OCI-LY1 (cell line): ENCODE results near the gene OR52N1.

Source experiments
- H2AFZ ChIP-seq: fragments of 200-600 bp; sonication (generic), shearing (Covaris generic); 2 replicates; pipeline ENCODE4 v1.6.0; 2014; ENCODE audit warnings: antibody characterized with exemption, mild to moderate bottlenecking, low read length
- H3F3A ChIP-seq: fragments of 200-600 bp; sonication (generic), shearing (Covaris generic); 2 replicates; pipeline ENCODE4 v1.6.0; 2014; ENCODE audit warnings: mild to moderate bottlenecking, antibody characterized with exemption, low read length, moderate library complexity; ENCODE audit not compliant: insufficient read depth
- H3K27ac ChIP-seq: fragments of 200-600 bp; sonication (generic); 2 replicates; pipeline ENCODE4 v1.5.1; 2014; ENCODE audit warnings: low read length, mixed run types, mild to moderate bottlenecking, low read depth; ENCODE audit not compliant: poor library complexity, severe bottlenecking
- H3K27me3 ChIP-seq: fragments of 200-600 bp; sonication (generic); 2 replicates; pipeline ENCODE4 v1.6.0; 2014; ENCODE audit warnings: antibody characterized with exemption, mild to moderate bottlenecking, low read length, moderate library complexity; ENCODE audit not compliant: insufficient read depth
- H3K36me3 ChIP-seq: fragments of 200-600 bp; sonication (generic); 2 replicates; pipeline ENCODE4 v1.6.1; 2014; ENCODE audit warnings: mild to moderate bottlenecking, antibody characterized with exemption, low read length, moderate library complexity, mixed read lengths; ENCODE audit not compliant: insufficient read depth
- H3K4me1 ChIP-seq: fragments of 200-600 bp; sonication (generic); 2 replicates; pipeline ENCODE4 v1.5.1; 2014; ENCODE audit warnings: mild to moderate bottlenecking, low read length, moderate library complexity; ENCODE audit not compliant: insufficient read depth, severe bottlenecking
- H3K4me2 ChIP-seq: fragments of 200-600 bp; sonication (generic), shearing (Covaris generic); 2 replicates; pipeline ENCODE4 v1.6.1; 2014; ENCODE audit warnings: low read length
- H3K4me3 ChIP-seq: fragments of 200-600 bp; sonication (generic); 2 replicates; pipeline ENCODE4 v1.5.1; 2014; ENCODE audit warnings: low read length, low read depth, mild to moderate bottlenecking, mixed read lengths; ENCODE audit not compliant: poor library complexity, severe bottlenecking
- H3K79me2 ChIP-seq: fragments of 200-600 bp; shearing (Covaris generic); 2 replicates; pipeline ENCODE4 v1.6.1; 2016; ENCODE audit warnings: mixed run types, low read length, mixed read lengths; ENCODE audit not compliant: insufficient read depth
- H3K9ac ChIP-seq: fragments of 200-600 bp; sonication (generic), shearing (Covaris generic); 2 replicates; pipeline ENCODE4 v1.6.1; 2014; ENCODE audit warnings: mild to moderate bottlenecking, low read length, mixed read lengths
- H3K9me2 ChIP-seq: fragments of 200-600 bp; sonication (generic), shearing (Covaris generic); 2 replicates; pipeline ENCODE4 v1.6.1; 2014; ENCODE audit warnings: low read depth, mild to moderate bottlenecking, low read length, mixed read lengths
- H3K9me3 ChIP-seq: fragments of 200-600 bp; shearing (Covaris generic); 2 replicates; pipeline ENCODE4 v1.6.1; 2014; ENCODE audit warnings: low read length, mixed read lengths
- H4K20me1 ChIP-seq: fragments of 200-600 bp; sonication (generic), shearing (Covaris generic); 2 replicates; pipeline ENCODE4 v1.6.0; 2016; ENCODE audit warnings: mild to moderate bottlenecking, low read length; ENCODE audit not compliant: insufficient read depth
- EZH2 ChIP-seq: fragments of 200-600 bp; sonication (generic), shearing (Covaris generic); IDR thresholded peaks from 2 replicates; pipeline ENCODE4 v1.8.0; 2017; ENCODE audit warnings: borderline replicate concordance, mixed run types, mild to moderate bottlenecking, antibody characterized with exemption, low read length, moderate library complexity, mixed read lengths
- TF ChIP-seq, protein P1 (sequence below): fragments of 200-600 bp; sonication (generic), shearing (Covaris generic); IDR thresholded peaks from 2 replicates; pipeline ENCODE4 v1.5.1; 2017; ENCODE audit warnings: mild to moderate bottlenecking, antibody characterized with exemption, low read length, moderate library complexity, mixed read lengths

The OR52N1 gene

DNA sequence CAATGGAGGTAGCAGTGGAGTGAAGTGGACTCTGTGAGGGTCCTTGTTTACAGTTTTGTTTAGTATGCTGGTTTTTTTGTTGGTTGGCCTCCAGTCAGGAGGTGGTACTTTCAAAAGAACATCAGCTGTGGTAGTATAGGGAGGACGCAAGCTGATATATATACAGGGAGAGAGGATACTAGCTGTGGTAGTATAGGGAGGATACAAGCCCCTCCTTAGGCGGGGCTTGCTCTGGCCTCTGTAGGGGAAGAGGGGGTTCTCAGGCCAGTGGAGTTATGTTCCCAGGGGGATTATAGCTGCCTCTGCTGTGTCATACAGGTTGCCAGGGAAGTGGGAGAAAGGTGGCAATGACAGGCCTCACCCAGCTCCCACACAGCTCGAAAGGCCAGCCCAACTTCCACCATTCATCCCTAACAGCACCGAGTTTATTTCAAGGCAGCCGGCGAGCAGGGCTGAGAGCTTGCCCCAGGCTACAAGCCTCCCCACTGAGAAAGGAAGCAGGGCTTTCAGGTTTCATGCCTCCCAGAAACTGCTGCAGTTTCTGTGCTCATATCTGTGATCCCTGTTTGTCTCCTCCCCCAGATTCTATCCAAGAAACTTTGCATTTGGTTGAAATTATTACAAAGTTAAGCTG lies 40.2 kb upstream of the OR52N1 start:
- no peak for TF ChIP-seq EZH2
- TF ChIP-seq, protein P1, sequence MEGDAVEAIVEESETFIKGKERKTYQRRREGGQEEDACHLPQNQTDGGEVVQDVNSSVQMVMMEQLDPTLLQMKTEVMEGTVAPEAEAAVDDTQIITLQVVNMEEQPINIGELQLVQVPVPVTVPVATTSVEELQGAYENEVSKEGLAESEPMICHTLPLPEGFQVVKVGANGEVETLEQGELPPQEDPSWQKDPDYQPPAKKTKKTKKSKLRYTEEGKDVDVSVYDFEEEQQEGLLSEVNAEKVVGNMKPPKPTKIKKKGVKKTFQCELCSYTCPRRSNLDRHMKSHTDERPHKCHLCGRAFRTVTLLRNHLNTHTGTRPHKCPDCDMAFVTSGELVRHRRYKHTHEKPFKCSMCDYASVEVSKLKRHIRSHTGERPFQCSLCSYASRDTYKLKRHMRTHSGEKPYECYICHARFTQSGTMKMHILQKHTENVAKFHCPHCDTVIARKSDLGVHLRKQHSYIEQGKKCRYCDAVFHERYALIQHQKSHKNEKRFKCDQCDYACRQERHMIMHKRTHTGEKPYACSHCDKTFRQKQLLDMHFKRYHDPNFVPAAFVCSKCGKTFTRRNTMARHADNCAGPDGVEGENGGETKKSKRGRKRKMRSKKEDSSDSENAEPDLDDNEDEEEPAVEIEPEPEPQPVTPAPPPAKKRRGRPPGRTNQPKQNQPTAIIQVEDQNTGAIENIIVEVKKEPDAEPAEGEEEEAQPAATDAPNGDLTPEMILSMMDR = no peak
- no peak overlapping the region for H3K27ac ChIP-seq
- H3K27me3 ChIP-seq = no peaks in the 10 kb centered on the region
- no peaks in the 10 kb centered on the region for H3K9me3 ChIP-seq
- no peaks in the 10 kb centered on the region for H3F3A ChIP-seq
- no peaks in the 10 kb centered on the region for H3K79me2 ChIP-seq
- no peak overlapping the region for H3K4me3 ChIP-seq
- H3K4me1 ChIP-seq = no peaks in the 10 kb centered on the region
- no peak overlapping the region for H3K4me2 ChIP-seq
- H3K9me2 ChIP-seq = no peaks in the 10 kb centered on the region
- H2AFZ ChIP-seq = no peak overlapping the region
- H3K36me3 ChIP-seq = no peaks in the 10 kb centered on the region
- H4K20me1 ChIP-seq = no peaks in the 10 kb centered on the region
- no peak overlapping the region for H3K9ac ChIP-seq

DNA sequence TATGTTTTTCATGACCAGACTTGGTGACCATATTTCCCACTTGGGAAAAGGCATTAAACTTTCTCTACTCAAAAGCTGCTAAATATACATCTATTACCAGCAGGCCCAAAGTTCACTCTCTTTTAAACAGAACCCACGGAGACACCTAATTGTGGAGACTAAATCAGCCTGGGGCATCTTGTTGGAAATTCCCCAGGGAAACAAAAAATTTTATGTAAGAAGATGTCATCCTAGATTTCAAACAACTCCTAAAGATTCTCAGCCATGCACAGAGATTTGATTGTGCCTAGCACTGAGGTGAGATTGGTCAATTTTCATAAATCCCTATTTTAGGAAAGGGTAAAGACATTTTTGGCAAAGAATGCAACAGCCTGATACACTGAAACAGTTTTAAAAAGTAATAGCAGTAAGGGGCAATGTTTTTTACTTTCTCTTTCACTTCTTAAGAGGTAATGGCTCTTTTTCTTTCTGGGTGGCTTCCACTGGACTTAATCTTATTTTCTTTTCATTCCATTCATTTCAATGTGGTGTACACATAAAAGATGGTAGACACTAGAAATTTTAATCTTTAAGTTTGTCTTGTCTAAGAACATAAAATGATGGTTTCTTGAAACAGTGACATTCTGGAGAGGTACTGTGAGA lies 27.3 kb upstream of the OR52N1 start:
- Histone ChIP-seq H4K20me1 (no peaks in the 10 kb centered on the region), H3K9me2 (no peaks in the 10 kb centered on the region), H3K27me3 (no peaks in the 10 kb centered on the region), H3K4me3 (no peak overlapping the region), H2AFZ (no peak overlapping the region), H3K4me2 (no peak overlapping the region), H3K27ac (no peak overlapping the region), H3K9ac (no peak overlapping the region), H3K9me3 (no peaks in the 10 kb centered on the region), H3F3A (no peaks in the 10 kb centered on the region), H3K36me3 (no peaks in the 10 kb centered on the region), H3K4me1 (no peaks in the 10 kb centered on the region), H3K79me2 (no peaks in the 10 kb centered on the region)
- TF ChIP-seq EZH2 = no peak
- TF ChIP-seq, protein P1 = no peak

DNA sequence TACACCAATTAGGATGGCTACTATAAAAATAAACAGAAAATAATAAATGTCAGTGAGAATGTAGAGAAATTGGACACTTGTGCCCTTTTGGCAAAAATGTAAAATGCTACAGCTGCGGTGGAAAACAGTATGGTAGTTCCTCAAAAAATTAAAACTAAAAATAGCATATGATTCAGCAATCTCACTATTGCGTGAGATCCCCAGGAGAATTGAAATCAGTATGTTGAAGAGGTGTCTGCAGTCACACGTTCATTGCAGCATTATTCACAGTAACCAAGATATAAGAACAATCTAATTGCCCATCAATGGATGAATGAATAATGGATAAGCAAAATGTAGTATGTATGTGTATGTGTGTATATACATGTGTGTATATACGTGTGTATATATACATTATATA lies 24.5 kb upstream of the OR52N1 start:
- Histone ChIP-seq H3K4me1 (no peaks in the 10 kb centered on the region), H3K4me2 (no peak overlapping the region), H3K27ac (no peak overlapping the region), H4K20me1 (no peaks in the 10 kb centered on the region), H3K4me3 (no peak overlapping the region), H3K36me3 (no peaks in the 10 kb centered on the region), H2AFZ (no peak overlapping the region), H3K9me3 (no peaks in the 10 kb centered on the region), H3K27me3 (no peaks in the 10 kb centered on the region), H3F3A (no peaks in the 10 kb centered on the region), H3K9ac (no peak overlapping the region), H3K9me2 (no peaks in the 10 kb centered on the region), H3K79me2 (no peaks in the 10 kb centered on the region)
- no peak for TF ChIP-seq EZH2
- TF ChIP-seq, protein P1 = no peak
